SK-N-SH (cell line): Measurements from ENCODE around the gene SFT2D1. TPM values are rescaled to one million over a fixed set of nuclear protein-coding genes. Genes with fewer than 3 reads are reported as not detected.

Experiments used
- CTCF ChIA-PET: fragments of 300-600, 350-600 bp; formaldehyde crosslinking; extraction: SDS; loops from one replicate; lab custom pipeline; 2021; lab: Yijun Ruan, JAX
- POLR2A ChIA-PET: fragments of 350-600 bp; sonication (Branson Sonifier 250); formaldehyde crosslinking; extraction: SDS; loops from one replicate; lab custom pipeline; 2020; ENCODE audit warnings: antibody characterized with exemption, inconsistent platforms; lab: Yijun Ruan, JAX
- DNase-seq: peaks from one replicate; pipeline ENCODE4 v3.0.0; 2012
- H2AFZ ChIP-seq: fragments of 200-600 bp; sonication (generic); 2 replicates; pipeline ENCODE4 v1.8.1; 2016; ENCODE audit warnings: antibody characterized with exemption, mild to moderate bottlenecking, low read depth
- H3F3A ChIP-seq: fragments of 200-600 bp; sonication (generic); replicated peaks from 2 replicates; pipeline ENCODE3; 2016; ENCODE audit warnings: antibody characterized with exemption, mild to moderate bottlenecking; ENCODE audit not compliant: insufficient read depth
- H3K27ac ChIP-seq, 2 experiments: fragments of 200-500 bp in 1 of 2; fragments of 200-600 bp in 1 of 2; sonication (Bioruptor generic) in 1 of 2; sonication (generic), shearing (Covaris generic) in 1 of 2; 2 replicates each; pipeline versions ENCODE4 v1.5.1 to v1.6.1; 2014 to 2016; ENCODE audit warnings: low read depth in 2 of 2, inconsistent platforms in 1 of 2, low read length in 1 of 2, mild to moderate bottlenecking in 1 of 2, mixed read lengths in 1 of 2
- H3K27me3 ChIP-seq: fragments of 200-600 bp; sonication (generic), shearing (Covaris generic); 2 replicates; pipeline ENCODE4 v1.6.1; 2016; ENCODE audit warnings: mixed run types; ENCODE audit not compliant: insufficient read depth
- H3K36me3 ChIP-seq, 2 experiments: fragments of 200-500 bp in 1 of 2; fragments of 200-600 bp in 1 of 2; sonication (Bioruptor generic) in 1 of 2; sonication (generic) in 1 of 2; replicated peaks in 1 of 2; 2 replicates each; pipeline versions ENCODE3 to v1.5.1; 2014 to 2016; ENCODE audit warnings: low read length in 1 of 2, mild to moderate bottlenecking in 1 of 2; ENCODE audit not compliant: insufficient read depth in 2 of 2, control insufficient read depth in 1 of 2
- H3K4me1 ChIP-seq, 2 experiments: fragments of 200-500 bp in 1 of 2; fragments of 200-600 bp in 1 of 2; sonication (Bioruptor generic) in 1 of 2; sonication (generic), shearing (Covaris generic) in 1 of 2; 2 replicates each; pipeline versions ENCODE4 v1.5.1 to v1.6.1; 2014 to 2016; ENCODE audit warnings: low read depth in 1 of 2, low read length in 1 of 2, mixed run types in 1 of 2; ENCODE audit not compliant: insufficient read depth in 2 of 2, control insufficient read depth in 1 of 2
- H3K4me2 ChIP-seq: fragments of 200-600 bp; sonication (generic), shearing (Covaris generic); 2 replicates; pipeline ENCODE4 v1.6.1; 2017; ENCODE audit warnings: mixed run types
- H3K4me3 ChIP-seq, 2 experiments: fragments of 200-500 bp in 1 of 2; fragments of 200-600 bp in 1 of 2; sonication (Bioruptor generic) in 1 of 2; sonication (generic), shearing (Covaris generic) in 1 of 2; 2 replicates each; pipeline versions ENCODE4 v1.5.1 to v1.8.1; 2014 to 2016; ENCODE audit warnings: low read depth in 2 of 2, inconsistent platforms in 1 of 2, low read length in 1 of 2, mild to moderate bottlenecking in 1 of 2, mixed read lengths in 1 of 2, moderate library complexity in 1 of 2
- H3K79me2 ChIP-seq: fragments of 200-600 bp; sonication (generic); 2 replicates; pipeline ENCODE4 v1.8.1; 2017; ENCODE audit warnings: mild to moderate bottlenecking; ENCODE audit not compliant: insufficient read depth
- H3K9ac ChIP-seq: fragments of 200-600 bp; sonication (generic); 2 replicates; pipeline ENCODE4 v1.6.1; 2017; ENCODE audit warnings: mixed run types
- H3K9me2 ChIP-seq: fragments of 200-600 bp; sonication (generic); 2 replicates; pipeline ENCODE4 v1.6.1; 2017; ENCODE audit warnings: mixed run types
- H3K9me3 ChIP-seq: fragments of 200-600 bp; sonication (generic); 2 replicates; pipeline ENCODE4 v1.6.1; 2017; ENCODE audit warnings: mixed run types, mild to moderate bottlenecking, moderate library complexity
- H4K20me1 ChIP-seq: fragments of 200-600 bp; sonication (generic); 2 replicates; pipeline ENCODE4 v1.6.1; 2017; ENCODE audit warnings: mild to moderate bottlenecking, mixed run types; ENCODE audit not compliant: insufficient read depth
- EP300 ChIP-seq, 2 experiments: IDR thresholded peaks; 2 replicates each; pipeline versions ENCODE4 v1.4.0 to v1.6.1; 2012; ENCODE audit warnings: borderline replicate concordance in 1 of 2, low read depth in 1 of 2, low read length in 1 of 2
- FOSL2 ChIP-seq: IDR thresholded peaks from 2 replicates; pipeline ENCODE4 v1.4.0; 2012; ENCODE audit warnings: low read depth, mild to moderate bottlenecking, moderate library complexity, borderline replicate concordance
- GABPA ChIP-seq: IDR thresholded peaks from 2 replicates; pipeline ENCODE4 v1.4.0; 2012; ENCODE audit warnings: low read depth, mild to moderate bottlenecking
- JUND ChIP-seq: IDR thresholded peaks from 2 replicates; pipeline ENCODE4 v1.4.0; 2012
- MAX ChIP-seq: IDR thresholded peaks from 2 replicates; pipeline ENCODE4 v1.4.0; 2012; ENCODE audit warnings: low read depth
- MEF2A ChIP-seq: IDR thresholded peaks from 2 replicates; pipeline ENCODE4 v1.4.0; 2012; ENCODE audit warnings: low read depth, borderline replicate concordance
- MXI1 ChIP-seq: IDR thresholded peaks from 2 replicates; pipeline ENCODE4 v1.6.1; 2012; ENCODE audit warnings: mild to moderate bottlenecking, low read depth, low read length, improper control_type of control experiment
- POLR2AphosphoS5 ChIP-seq: IDR thresholded peaks from 2 replicates; pipeline ENCODE4 v1.6.1; 2012; ENCODE audit warnings: low read depth, low read length
- RAD21 ChIP-seq: IDR thresholded peaks from 2 replicates; pipeline ENCODE4 v1.6.1; 2012; ENCODE audit warnings: mild to moderate bottlenecking, low read length
- RFX5 ChIP-seq: IDR thresholded peaks from 2 replicates; pipeline ENCODE4 v1.6.1; 2012; ENCODE audit warnings: mild to moderate bottlenecking, improper control_type of control experiment, low read length
- RXRA ChIP-seq: IDR thresholded peaks from 2 replicates; pipeline ENCODE4 v1.4.0; 2012; ENCODE audit warnings: low read depth, mild to moderate bottlenecking, borderline replicate concordance
- SMC3 ChIP-seq: IDR thresholded peaks from 2 replicates; pipeline ENCODE4 v1.6.1; 2012; ENCODE audit warnings: low read depth, low read length, improper control_type of control experiment
- TEAD4 ChIP-seq: IDR thresholded peaks from 2 replicates; pipeline ENCODE4 v1.4.0; 2012; ENCODE audit warnings: mild to moderate bottlenecking, borderline replicate concordance; ENCODE audit not compliant: insufficient read depth
- YY1 ChIP-seq: IDR thresholded peaks from 2 replicates; pipeline ENCODE4 v1.4.0; 2012; ENCODE audit warnings: low read depth, mild to moderate bottlenecking
- WGBS: methylation state at CpG from one replicate; pipeline ENCODE4 v1.1.6; 2017; ENCODE audit warnings: low lambda C conversion rate; 5-methylcytosine and 5-hydroxymethylcytosine counted together
- polyA plus RNA-seq, 3 experiments: library from polyadenylated mRNA; depleted of rRNA; stranded (reverse); fragments of >200 nt; gene quantifications; 2 replicates each; pipeline ENCODE4 v1.2.3, GENCODE V29; 2012
- TF ChIP-seq, protein P1 (sequence below): fragments of 150-350 bp; IDR thresholded peaks from 2 replicates; pipeline ENCODE4 v1.6.1; 2016; ENCODE audit warnings: mild to moderate bottlenecking, low read depth, low read length
- TF ChIP-seq, protein P2 (sequence below): IDR thresholded peaks from 2 replicates; pipeline ENCODE4; 2012

The SFT2D1 gene
- polyA plus RNA-seq, 1 of the 3 experiments (the other 2 are of a cell fraction) = 131 TPM

GRCh38 chr6:166293731-166294584 lies 48.4 kb downstream of the SFT2D1 start:
- Histone ChIP-seq H3K4me2 (no peak overlapping the region), H3K9me2 (no peaks in the 10 kb centered on the region), H3K27me3 (peaks cover 37% of the 10 kb centered on the region), H3K27ac (no peak overlapping the region), H3K4me3 (no peak overlapping the region), H3K4me1 (no peaks in the 10 kb centered on the region), H3K9ac (no peak overlapping the region), H3K79me2 (no peaks in the 10 kb centered on the region), H3F3A (no peaks in the 10 kb centered on the region), H3K36me3 (no peaks in the 10 kb centered on the region), H2AFZ (no peak overlapping the region)
- 45% methylated on average over 12 of the region's 12 CpGs for WGBS
- DNase-seq = no peak
- POLR2A ChIA-PET = no interaction called here
- no peak for TF ChIP-seq POLR2AphosphoS5
- TF ChIP-seq, all 33 proteins: peak for 0
- CTCF ChIA-PET = interaction anchor here (1.0 to 1.7 kb wide), 5 partner anchors 9 to 107 kb away, joined by 3 to 8 read pairs (median 4); no protein-coding TSS in a partner anchor
- Histone ChIP-seq H4K20me1 (no peaks in the 10 kb centered on the region), H3K9me3 (no peaks in the 10 kb centered on the region)

DNA sequence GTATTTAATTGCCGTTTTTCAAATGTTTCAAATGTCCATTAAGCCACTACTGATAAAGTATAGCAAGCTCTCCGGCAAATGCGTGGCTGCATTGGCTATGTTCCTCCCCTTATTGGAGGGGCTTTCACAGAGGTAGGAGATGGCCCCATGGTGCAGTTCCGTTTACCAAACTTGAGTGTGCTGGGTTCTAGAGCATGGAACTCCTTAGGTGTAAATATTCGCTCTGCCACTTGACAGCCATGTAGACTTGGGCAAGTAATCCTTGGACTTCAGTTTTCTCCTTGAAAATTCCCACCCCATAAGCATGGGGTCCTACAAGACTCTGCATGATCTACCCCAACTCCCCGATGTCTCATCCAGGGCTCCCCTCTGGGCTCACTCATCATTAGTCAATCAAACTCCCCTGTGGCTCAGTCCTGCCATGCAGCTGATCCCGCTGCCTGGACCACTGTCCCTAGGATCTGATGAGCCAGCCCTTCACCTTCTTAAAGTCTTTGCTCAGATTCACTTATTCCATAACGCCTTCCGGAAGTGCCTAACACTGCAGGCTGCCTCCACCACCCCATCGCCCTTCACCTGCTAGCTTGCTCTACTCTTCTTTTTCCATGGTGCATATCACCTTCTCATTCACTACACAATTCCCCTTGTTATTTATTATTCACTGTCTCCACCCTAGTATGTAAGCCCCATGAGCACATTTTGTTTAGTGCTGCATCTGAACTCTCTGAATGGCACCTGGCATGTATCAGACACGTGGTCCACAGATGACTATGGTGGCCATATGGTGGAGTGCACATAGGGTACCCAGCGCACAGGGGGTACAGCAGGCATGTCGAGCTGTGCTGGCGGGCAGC lies 52.9 kb downstream of the SFT2D1 start:
- no peak overlapping the region for H3K27ac ChIP-seq
- no peak overlapping the region for H3K9ac ChIP-seq
- no peak overlapping the region for H2AFZ ChIP-seq
- DNase-seq = no peak
- no peaks in the 10 kb centered on the region for H3K79me2 ChIP-seq
- POLR2A ChIA-PET = no interaction called here
- H3K4me3 ChIP-seq = no peak overlapping the region
- H4K20me1 ChIP-seq = no peaks in the 10 kb centered on the region
- H3F3A ChIP-seq = no peaks in the 10 kb centered on the region
- WGBS = 48% methylated on average over 14 of the region's 14 CpGs
- CTCF ChIA-PET = interaction anchor here (2.6 kb wide), 1 partner anchor 13 kb away, joined by 6 read pairs; no protein-coding TSS in a partner anchor
- H3K9me3 ChIP-seq = no peaks in the 10 kb centered on the region
- no peaks in the 10 kb centered on the region for H3K36me3 ChIP-seq
- H3K27me3 ChIP-seq = peaks cover 34% of the 10 kb centered on the region; the same call in 1 of the 2 replicates
- H3K9me2 ChIP-seq = no peaks in the 10 kb centered on the region
- H3K4me2 ChIP-seq = no peak overlapping the region
- no peak for TF ChIP-seq MAX
- no peak for TF ChIP-seq EP300 (IDR thresholded peaks at IDR 0.05; ENCODE audit: borderline replicate concordance in 1 of 2, low read depth in 1 of 2, low read length in 1 of 2)
- TF ChIP-seq, protein P1, sequence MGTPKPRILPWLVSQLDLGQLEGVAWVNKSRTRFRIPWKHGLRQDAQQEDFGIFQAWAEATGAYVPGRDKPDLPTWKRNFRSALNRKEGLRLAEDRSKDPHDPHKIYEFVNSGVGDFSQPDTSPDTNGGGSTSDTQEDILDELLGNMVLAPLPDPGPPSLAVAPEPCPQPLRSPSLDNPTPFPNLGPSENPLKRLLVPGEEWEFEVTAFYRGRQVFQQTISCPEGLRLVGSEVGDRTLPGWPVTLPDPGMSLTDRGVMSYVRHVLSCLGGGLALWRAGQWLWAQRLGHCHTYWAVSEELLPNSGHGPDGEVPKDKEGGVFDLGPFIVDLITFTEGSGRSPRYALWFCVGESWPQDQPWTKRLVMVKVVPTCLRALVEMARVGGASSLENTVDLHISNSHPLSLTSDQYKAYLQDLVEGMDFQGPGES = no peak
- TF ChIP-seq, protein P2, sequence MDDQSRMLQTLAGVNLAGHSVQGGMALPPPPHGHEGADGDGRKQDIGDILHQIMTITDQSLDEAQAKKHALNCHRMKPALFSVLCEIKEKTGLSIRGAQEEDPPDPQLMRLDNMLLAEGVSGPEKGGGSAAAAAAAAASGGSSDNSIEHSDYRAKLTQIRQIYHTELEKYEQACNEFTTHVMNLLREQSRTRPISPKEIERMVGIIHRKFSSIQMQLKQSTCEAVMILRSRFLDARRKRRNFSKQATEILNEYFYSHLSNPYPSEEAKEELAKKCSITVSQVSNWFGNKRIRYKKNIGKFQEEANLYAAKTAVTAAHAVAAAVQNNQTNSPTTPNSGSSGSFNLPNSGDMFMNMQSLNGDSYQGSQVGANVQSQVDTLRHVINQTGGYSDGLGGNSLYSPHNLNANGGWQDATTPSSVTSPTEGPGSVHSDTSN = no peak
- no peak for TF ChIP-seq SMC3
- no peak for TF ChIP-seq JUND
- TF ChIP-seq MXI1 = no peak
- TF ChIP-seq RXRA = no peak
- TF ChIP-seq RAD21 = no peak
- no peak for TF ChIP-seq GABPA
- TF ChIP-seq YY1 = no peak
- no peak for TF ChIP-seq FOSL2
- no peak for TF ChIP-seq RFX5
- no peak for TF ChIP-seq MEF2A
- TF ChIP-seq TEAD4 = no peak
- no peaks in the 10 kb centered on the region for H3K4me1 ChIP-seq
